IPS-NIHi7 (cell line): Measurements from ENCODE around the gene NPY.

Source experiments
- DNase-seq: peaks from one replicate; pipeline ENCODE4 v3.0.0; 2012; ENCODE audit warnings: mixed read lengths; ENCODE audit errors: extremely low spot score

Gene NPY

GRCh38 chr7:24316340-24316739 lies 32.4 kb downstream of the NPY start:
- DNase-seq = no peak

DNA sequence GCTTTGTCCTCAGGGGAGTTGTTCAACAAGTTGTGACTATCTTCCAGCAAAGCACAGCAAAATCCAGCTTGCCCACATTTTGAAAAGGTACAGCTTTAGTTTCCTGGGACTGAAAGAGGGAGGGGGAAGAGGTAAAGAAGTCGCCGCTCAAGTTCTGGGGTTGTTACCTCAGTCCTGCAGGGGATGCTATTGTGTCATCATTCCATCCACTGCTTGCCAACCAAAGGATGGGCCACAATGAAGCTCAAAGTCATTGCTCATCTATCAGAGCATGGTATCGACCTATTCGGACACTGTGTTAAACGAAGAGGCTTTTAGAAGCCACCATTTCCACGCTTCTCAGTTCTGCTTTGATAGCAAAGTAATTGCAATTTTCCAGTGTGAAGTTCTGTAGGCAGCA lies 34.3 kb downstream of the NPY start:
- DNase-seq = peak; percentile 87

DNA sequence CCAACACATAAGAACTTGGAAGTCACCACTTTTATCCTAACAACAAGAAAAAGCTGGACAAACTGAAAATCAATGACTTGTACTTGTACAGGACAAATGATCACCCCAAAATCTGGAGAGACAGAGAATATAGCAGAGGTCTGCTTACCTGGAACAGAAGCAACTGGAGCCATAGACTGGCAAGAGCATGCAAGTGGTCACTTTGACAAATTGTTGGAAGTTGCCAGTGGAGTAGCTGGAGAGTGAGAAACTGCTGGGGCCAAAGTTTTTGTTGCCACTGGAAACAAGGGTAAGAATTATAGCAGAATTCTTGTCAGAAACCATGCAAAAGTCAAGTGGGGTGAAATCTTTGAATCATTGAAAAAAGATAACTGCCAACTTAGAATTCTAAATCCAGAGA lies 35.2 kb downstream of the NPY start:
- DNase-seq = no peak

- no peak for DNase-seq
Observed at GRCh38 chr7:24323961-24324480, 40.0 kb downstream of the NPY start.

GRCh38 chr7:24325708-24326107 lies 41.7 kb downstream of the NPY start:
- DNase-seq = no peak

DNA sequence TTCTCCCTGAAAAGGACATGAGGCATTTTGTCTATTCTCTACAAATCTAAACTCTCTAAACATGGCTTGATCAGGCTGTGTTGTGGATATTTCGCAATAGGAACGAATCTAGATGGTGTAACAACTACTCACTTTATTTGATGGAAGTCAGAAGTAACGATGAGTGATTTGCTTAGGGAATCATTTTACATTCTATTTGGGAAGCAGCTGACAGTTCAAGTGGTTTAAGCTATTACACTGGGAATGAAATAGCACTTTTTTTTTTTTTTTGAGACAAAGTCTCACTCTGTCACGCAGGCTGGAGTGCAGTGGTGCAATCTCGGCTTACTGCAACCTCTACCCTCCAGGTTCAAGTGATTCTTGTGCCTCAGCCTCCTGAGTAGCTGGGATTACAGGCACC lies 44.1 kb downstream of the NPY start:
- no peak for DNase-seq

DNA sequence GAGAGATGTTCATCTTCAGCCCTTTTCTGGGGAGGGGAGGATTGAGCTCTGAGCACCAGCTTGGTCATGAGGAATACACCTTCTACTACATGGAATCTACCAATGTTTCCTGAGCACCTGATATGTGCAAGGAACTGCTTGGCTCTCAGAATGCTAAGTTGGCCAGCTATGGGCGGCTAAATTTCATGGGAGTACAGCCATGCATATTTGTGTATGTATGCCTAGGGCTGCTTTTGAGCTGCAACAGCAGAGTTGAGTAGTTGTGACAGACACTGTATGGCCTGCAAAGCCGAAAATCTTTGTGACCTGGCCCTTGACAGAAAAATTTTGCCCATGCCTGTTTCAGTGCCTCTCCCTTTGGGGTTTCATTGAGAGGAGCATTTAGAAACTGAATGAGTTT lies 44.9 kb downstream of the NPY start:
- DNase-seq = no peak

DNA sequence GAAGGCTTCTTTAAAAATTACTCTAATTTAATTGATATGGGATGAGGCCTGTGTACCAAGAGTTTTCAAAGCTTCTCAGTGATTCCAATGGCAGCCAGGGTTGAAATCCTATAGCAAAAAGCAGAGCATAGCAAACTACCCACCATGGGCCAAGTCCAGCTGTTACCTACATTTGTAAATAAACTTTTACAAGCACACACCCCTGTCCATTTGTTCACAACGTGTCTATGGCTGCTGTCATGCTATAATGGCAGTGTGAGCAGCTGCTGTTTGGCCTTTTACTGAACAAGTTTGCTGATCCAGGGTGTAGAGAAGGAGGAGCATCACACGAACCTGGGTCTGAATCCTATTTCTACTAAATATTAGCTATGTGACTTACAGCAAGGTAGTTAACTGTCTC lies 50.0 kb downstream of the NPY start:
- DNase-seq = no peak

GRCh38 chr7:24334627-24335026 lies 50.6 kb downstream of the NPY start:
- no peak for DNase-seq

DNA sequence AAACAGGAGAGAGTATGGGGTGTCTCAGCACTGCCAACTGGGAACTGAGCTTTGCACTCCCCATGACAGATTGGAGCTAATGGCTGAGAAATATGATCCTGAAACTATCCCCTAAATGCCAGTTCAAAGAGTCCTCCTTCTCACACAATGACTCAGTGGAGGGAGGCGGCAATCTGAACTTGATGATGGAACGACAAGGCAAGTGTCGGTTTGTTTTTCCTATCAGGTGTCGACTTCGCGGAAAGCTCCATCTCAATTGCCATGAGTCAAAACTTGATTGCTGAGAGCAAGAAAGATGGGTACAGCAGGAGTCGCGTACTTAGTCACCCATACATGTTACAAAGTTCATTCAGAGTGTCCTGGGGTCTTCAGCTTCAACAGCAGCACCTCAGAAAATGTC lies 52.5 kb downstream of the NPY start:
- DNase-seq = peak; percentile 27

DNA sequence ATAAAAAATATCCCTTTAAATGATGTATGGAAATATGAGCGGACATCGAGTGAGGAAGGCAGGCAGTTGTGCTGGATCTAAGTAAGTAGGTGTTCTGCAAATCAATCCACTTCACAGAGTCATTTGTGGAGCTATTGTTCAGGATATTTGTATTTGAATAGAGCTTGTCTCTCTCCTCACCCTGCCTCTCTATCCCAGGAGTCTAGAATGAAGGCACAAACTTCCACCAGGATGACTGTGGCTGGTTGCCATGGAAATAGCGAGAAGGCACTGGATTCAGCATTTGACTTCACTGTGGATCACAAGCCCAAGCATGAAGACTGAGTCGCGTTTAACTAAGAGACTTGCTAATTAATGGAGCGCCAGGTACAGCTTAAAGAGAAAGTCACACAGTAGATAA lies 53.2 kb downstream of the NPY start:
- DNase-seq = peak; percentile 67

DNA sequence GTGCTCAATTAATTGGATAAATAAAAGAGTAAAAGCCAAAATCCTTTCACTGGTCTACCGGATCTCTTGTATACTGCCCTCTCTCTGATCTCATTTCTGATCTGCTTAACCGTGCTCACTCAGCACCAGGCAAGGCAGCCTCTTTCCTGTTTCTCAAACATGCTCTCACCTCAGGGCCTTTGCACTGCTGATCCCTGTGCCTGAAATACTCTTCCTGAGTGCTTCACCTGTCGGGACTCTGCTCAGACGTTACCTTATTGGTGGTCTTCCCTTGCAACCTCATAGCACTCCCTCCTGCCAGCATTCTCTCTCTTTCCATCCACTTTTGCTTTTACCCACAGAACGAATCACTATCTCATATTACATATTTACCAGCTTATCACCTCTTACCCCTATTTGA lies 55.6 kb downstream of the NPY start:
- DNase-seq = no peak

GRCh38 chr7:24340727-24341126 lies 56.7 kb downstream of the NPY start:
- DNase-seq = no peak
